ACC112 (cell line): ENCODE results near the gene SYTL5.
A peak's percentile ranks its signal among the peaks of the same experiment; 100 is the strongest.

Experiments used
- H2AFZ ChIP-seq: fragments of 200-600 bp; sonication (generic); one replicate; pipeline ENCODE4 v1.6.0; 2017; ENCODE audit warnings: antibody characterized with exemption, low read length; ENCODE audit not compliant: unreplicated experiment
- H3K27ac ChIP-seq: fragments of 200-600 bp; sonication (generic); 2 replicates; pipeline ENCODE4 v1.5.1; 2014; ENCODE audit warnings: low read depth, mild to moderate bottlenecking, antibody characterized with exemption, low read length, moderate library complexity
- H3K27me3 ChIP-seq: fragments of 200-600 bp; sonication (generic); 2 replicates; pipeline ENCODE4 v1.6.1; 2014; ENCODE audit warnings: mild to moderate bottlenecking, antibody characterized with exemption, low read length, moderate library complexity, mixed read lengths; ENCODE audit not compliant: insufficient read depth
- H3K36me3 ChIP-seq: fragments of 200-600 bp; sonication (generic); 2 replicates; pipeline ENCODE4 v1.6.1; 2016; ENCODE audit warnings: mild to moderate bottlenecking, antibody characterized with exemption, low read length, moderate library complexity, mixed read lengths; ENCODE audit not compliant: insufficient read depth
- H3K4me1 ChIP-seq: fragments of 200-600 bp; sonication (generic); one replicate; pipeline ENCODE4 v1.6.1; 2016; ENCODE audit warnings: low read length, mixed read lengths; ENCODE audit not compliant: insufficient read depth, unreplicated experiment, control insufficient read depth
- H3K4me3 ChIP-seq: fragments of 200-600 bp; sonication (generic); 2 replicates; pipeline ENCODE4 v1.5.1; 2014; ENCODE audit warnings: mild to moderate bottlenecking, low read depth, low read length
- H3K79me2 ChIP-seq: fragments of 200-600 bp; sonication (generic); one replicate; pipeline ENCODE4 v1.6.0; 2016; ENCODE audit warnings: low read length; ENCODE audit not compliant: control insufficient read depth, unreplicated experiment, insufficient read depth

Gene SYTL5

DNA sequence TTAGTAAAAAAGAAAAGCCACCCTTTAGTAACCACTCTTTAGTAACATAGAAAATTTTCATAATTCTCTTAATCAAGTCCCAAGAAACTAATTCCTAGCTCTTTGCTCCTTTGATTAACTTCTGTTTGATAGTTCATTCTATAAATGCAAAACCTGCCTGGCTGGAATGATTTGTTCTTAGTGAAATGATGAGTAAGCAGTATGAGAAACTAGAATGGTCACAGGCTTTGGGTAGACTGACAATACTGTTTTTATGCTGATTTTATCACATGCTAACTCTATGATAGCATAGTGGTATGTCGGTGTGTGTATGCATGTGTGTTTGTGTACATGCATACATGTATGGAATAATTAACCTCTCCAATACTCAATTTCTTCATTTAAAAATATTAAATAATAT is 81.2 kb downstream of the SYTL5 start:
- Histone ChIP-seq H2AFZ (no peak overlapping the region), H3K27ac (no peak overlapping the region), H3K27me3 (no peaks in the 10 kb centered on the region), H3K4me1 (no peaks in the 10 kb centered on the region), H3K4me3 (no peak overlapping the region), H3K79me2 (no peaks in the 10 kb centered on the region), H3K36me3 (no peaks in the 10 kb centered on the region)

DNA sequence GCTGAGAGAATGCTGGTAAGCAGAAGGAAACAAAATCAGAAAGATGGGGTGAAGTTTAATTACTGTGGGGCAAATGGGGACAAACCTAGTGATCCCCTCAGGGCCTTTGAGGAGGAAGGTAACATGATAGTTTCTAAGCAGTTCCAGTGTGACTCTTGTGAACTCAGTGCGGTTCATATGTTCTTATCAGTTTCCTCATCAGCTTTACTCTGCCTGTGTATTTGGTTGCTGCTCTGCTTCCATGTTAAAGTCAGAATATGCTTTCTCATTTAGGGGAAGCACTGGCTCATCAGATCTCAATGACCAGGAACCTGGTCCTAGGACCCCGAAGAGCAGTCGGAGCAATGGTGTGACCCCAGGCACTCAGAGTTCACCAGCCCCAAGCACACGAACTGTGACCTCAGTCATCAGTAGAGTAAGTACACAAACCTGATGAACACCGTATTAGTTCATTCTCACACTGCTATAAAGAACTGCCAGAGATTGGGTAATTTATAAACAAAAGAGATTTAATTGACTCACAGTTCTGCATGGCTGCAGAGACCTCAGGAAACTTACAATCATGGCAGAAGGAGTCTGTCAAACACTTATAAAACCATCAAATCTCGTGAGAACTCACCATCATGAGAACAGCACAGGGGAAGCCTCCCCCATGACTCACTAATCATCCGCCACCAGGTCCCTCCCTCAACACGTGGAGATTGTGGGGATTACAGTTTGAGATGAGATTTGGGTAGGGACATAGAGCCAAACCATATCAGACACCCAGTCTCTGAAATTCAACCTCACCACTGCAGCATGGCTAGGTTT is 83.0 kb downstream of the SYTL5 start:
- Histone ChIP-seq H3K27ac (no peak overlapping the region), H2AFZ (no peak overlapping the region), H3K4me3 (no peak overlapping the region), H3K4me1 (no peaks in the 10 kb centered on the region), H3K79me2 (no peaks in the 10 kb centered on the region), H3K36me3 (no peaks in the 10 kb centered on the region), H3K27me3 (no peaks in the 10 kb centered on the region)

DNA sequence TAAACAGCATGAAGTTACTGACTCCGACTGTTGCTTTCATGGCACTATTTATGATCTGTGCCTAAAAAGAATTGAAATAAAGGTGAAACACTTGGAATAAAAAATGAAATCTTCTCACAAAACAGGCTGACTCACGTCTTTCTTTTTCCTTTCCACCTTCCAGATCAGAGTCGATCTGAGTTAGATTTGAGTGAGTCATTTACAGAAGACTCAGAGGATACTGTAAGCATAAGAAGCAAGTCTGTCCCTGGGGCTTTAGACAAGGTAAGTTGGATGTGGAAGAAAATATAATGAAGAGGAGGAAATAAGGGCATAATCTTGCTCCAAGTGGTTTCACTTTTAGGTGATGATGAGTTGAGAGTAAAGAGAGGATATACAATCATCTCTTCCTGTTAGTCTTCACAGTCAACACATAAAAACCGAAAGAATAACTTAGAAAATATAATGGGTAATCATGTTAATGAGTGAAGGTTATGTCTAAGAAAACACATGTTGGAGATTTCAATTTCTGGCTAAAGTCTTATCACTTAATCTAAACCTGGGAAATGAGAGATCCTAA is 89.7 kb downstream of the SYTL5 start:
- H3K27ac ChIP-seq: 0 out of 2 replicates have a peak overlapping the region, but pooled peaks have one; percentile 9
- no peaks in the 10 kb centered on the region for H3K4me1 ChIP-seq
- no peaks in the 10 kb centered on the region for H3K27me3 ChIP-seq
- no peaks in the 10 kb centered on the region for H3K36me3 ChIP-seq
- no peaks in the 10 kb centered on the region for H3K79me2 ChIP-seq
- peak overlapping the region; percentile 63 for H3K4me3 ChIP-seq
- peak overlapping the region; percentile 0 for H2AFZ ChIP-seq

DNA sequence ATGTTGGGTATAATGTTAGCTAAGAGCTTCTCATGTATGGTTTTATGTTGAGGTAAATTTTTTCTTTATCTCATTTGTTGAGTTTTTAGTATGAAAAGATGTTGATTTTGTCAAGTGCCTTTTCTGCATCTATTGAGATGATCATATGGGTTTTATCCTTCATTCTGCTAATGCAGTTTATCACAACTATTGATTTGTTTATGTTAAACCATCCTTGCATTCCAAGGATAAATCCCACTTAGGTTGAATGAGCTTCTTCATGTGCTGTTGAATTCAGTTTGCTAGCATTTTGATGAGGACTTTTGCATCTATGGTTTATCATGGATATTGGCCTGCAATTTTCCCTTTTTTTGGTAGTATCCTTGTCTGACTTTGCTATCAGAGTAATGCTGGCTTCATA is 93.3 kb downstream of the SYTL5 start:
- no peak overlapping the region for H3K4me3 ChIP-seq
- H2AFZ ChIP-seq: no peak overlapping the region
- H3K79me2 ChIP-seq: no peaks in the 10 kb centered on the region
- no peaks in the 10 kb centered on the region for H3K36me3 ChIP-seq
- no peak overlapping the region for H3K27ac ChIP-seq
- H3K27me3 ChIP-seq: no peaks in the 10 kb centered on the region
- H3K4me1 ChIP-seq: no peaks in the 10 kb centered on the region

DNA sequence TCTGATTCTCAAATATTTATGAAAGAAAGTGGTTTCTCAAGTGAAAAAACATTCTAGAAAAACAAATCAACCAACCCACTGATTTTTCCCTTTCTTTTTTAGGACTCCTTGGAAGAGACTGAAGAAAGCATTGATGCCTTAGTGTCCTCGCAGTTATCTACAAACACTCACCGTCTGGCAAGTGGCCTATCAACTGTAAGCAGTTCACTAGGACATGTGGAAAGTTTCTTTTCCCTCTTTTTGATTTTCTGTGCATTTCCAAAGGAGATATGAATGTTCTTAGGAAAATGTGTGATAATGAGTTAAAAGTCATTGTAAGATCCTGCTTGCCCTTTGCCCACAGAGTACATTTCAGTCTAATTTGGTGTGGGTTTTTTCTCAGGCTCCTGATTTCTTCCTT is 95.9 kb downstream of the SYTL5 start:
- Histone ChIP-seq H3K27me3 (no peaks in the 10 kb centered on the region), H3K79me2 (no peaks in the 10 kb centered on the region), H2AFZ (no peak overlapping the region), H3K4me1 (no peaks in the 10 kb centered on the region), H3K4me3 (no peak overlapping the region), H3K27ac (no peak overlapping the region), H3K36me3 (no peaks in the 10 kb centered on the region)

DNA sequence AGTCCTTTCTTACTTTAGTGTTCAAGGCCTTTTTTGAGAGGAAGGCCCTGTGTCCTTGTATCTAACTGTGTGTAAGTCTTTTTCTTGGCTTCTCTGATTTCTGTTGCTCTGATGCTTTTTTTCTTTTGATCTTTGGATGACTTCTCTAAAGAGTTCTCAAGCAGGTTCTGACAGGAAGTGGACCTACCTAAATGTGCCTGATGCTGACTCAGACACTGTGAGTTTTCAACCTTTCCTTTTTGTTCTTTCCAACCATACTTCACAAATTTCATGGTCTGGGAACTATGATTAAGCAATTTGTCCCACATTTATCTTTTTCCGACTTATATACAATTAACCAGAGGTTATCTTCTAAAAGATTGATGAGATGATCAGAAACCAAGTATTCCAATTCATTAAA is 96.5 kb downstream of the SYTL5 start:
- Histone ChIP-seq H3K36me3 (no peaks in the 10 kb centered on the region), H3K79me2 (no peaks in the 10 kb centered on the region), H3K4me1 (no peaks in the 10 kb centered on the region), H3K27me3 (no peaks in the 10 kb centered on the region), H3K4me3 (no peak overlapping the region), H2AFZ (no peak overlapping the region), H3K27ac (no peak overlapping the region)

DNA sequence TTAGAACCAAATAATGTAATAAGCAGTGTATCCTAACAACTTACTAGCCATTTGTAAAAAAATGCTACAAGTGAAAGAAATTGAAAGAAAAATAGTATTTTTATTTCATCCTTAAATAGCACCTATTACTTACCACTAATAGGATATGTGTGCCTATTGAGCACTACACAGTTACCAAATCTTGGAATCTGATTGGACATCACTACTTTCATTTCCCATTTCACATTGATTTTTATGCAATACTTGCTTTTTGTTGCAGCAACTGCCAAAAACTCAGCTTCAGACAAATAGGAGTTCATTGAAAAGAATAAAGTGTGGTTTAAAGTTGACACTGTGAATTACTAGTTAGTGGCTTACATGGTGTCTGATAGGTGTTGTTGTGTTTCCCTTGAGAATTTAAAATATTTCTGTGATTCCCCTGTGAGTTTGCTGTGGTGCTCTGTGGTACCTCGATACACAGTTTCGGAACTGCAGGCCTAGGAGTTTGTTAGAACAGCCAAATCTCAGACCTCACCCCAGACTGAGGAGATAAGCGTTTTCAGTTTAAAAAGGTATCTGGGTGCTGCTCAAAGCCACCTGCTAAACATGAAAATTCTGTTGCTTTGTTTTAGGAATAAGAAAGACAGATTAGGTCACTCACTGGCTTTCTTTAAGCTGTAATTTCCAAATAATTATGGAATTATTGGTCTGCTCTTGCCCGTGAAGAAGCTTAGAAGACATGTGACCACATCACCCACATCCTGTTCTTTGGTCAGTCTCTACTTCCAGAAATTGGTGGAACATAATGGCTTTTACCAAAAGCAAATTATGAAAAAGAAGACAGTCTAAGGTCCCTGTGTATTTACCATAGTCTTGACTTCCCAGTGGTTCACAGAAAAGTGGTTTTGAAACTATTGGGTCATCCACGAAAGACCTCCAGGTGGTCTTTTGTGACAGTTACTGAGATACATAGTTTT is 97.8 kb downstream of the SYTL5 start:
- Histone ChIP-seq H3K79me2 (no peaks in the 10 kb centered on the region), H3K4me3 (no peak overlapping the region), H3K27me3 (no peaks in the 10 kb centered on the region), H3K4me1 (no peaks in the 10 kb centered on the region), H3K36me3 (no peaks in the 10 kb centered on the region), H3K27ac (no peak overlapping the region), H2AFZ (no peak overlapping the region)

DNA sequence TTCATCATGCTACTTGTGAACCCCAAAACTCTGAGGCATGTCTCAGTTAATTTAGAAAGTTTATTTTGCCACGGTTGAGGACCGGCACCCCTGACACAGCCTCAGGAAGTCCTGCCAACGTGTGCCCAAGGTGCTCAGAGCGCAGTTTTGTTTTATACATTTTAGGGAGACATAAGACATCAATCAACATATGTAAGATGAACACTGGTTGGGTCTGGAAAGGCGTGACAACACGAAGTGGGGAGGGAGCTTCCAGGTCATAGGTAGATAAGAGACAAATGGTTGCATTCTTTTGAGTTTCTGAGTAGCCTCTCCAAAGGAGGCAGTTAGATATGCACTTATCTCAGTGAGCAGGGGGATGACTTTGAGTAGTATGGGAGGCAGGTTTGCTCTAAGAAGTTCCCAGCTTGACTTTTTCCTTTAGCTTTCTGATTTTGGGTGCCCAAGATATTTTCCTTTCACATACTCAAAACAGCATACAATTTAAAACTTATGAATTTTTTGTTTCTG is 98.9 kb downstream of the SYTL5 start:
- Histone ChIP-seq H3K4me1 (no peaks in the 10 kb centered on the region), H3K4me3 (no peak overlapping the region), H3K36me3 (no peaks in the 10 kb centered on the region), H2AFZ (no peak overlapping the region), H3K79me2 (no peaks in the 10 kb centered on the region), H3K27me3 (no peaks in the 10 kb centered on the region), H3K27ac (no peak overlapping the region)

DNA sequence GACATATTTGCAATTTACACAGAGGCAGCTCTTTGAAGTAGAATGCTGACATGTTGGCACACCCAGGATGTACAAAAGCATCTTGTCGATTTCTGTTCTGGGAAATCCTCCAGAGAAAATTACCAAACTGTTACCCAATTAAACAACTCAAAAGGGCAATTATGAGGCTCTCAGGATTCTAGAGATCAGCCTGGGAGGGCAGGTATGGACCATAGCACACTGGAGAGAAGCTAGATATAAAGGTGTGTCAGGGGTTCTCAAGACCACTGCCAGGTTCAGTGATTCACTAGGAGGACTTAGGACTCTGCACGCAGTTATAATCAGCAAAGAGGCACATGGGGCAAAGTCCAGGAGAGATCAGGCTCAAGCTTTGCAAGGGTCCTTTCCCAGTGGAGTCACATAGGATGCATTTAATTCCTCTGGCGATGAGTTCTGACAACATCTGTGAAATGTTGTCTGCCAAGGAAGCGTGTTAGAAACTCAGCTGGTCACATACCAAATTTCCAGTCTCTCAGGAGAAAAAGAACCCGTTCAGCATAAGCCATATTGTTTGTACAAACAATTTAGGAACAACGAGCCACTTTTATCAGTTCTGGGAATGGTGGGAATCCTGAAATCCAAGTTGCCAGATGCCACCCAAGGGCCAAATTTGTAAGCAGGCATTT is 100.8 kb downstream of the SYTL5 start:
- Histone ChIP-seq H3K27me3 (no peaks in the 10 kb centered on the region), H3K36me3 (no peaks in the 10 kb centered on the region), H3K4me3 (no peak overlapping the region), H3K79me2 (no peaks in the 10 kb centered on the region), H2AFZ (no peak overlapping the region), H3K4me1 (no peaks in the 10 kb centered on the region), H3K27ac (no peak overlapping the region)

DNA sequence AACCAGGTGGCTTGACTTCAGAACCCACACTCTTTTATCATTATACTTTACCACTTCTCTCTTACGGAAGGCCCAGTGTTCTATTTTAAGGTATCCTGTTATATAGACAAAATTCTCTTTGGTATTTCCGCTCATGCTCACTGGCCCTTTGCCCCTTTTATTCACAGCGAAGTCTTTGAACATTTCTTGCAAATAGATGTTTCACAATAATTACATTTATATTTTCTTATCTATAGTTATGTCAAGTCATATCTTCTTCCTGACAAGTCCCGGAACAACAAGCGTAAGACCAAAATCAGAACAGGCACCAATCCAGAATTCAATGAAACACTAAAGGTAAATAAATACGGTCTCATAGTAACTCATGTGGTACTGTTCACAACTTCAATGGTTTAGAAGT is 102.0 kb downstream of the SYTL5 start:
- no peaks in the 10 kb centered on the region for H3K4me1 ChIP-seq

More for the DNA sequence above, 102.0 kb downstream of the SYTL5 start:
- no peak overlapping the region for H3K27ac ChIP-seq
- no peak overlapping the region for H2AFZ ChIP-seq
- no peak overlapping the region for H3K4me3 ChIP-seq
- no peaks in the 10 kb centered on the region for H3K36me3 ChIP-seq
- no peaks in the 10 kb centered on the region for H3K27me3 ChIP-seq
- no peaks in the 10 kb centered on the region for H3K79me2 ChIP-seq
